Prostate gland (tissue), 2 donors: ENCODE measurements around the gene IL1RAPL1. TPM values are rescaled to one million over a fixed set of nuclear protein-coding genes. Genes with fewer than 3 reads are reported as not detected.
"Not testable (repeated sequence)": the region's sequence is repeated elsewhere in the genome, so short reads cannot be mapped to it uniquely, and the experiment has no call there.

Experiments
- DNase-seq: peaks from one replicate; pipeline ENCODE4 v3.0.0-alpha.2; 2019; ENCODE audit warnings: low spot score
- H3K27ac ChIP-seq, 2 donors: fragments of 200-600 bp; sonication (generic); 2 replicates each; pipeline ENCODE4 v1.5.1; 2017 to 2019
- H3K27me3 ChIP-seq: fragments of 200-600 bp; sonication (generic); replicated peaks from 2 replicates; pipeline ENCODE4 v1.5.1; 2019; ENCODE audit not compliant: insufficient read depth
- H3K36me3 ChIP-seq, 2 donors: fragments of 200-600 bp; sonication (generic); 1 replicate in 1 of 2; 2 replicates in 1 of 2; pipeline versions ENCODE4 v1.5.1 to v1.8.1; 2017 to 2019
- H3K4me1 ChIP-seq: fragments of 200-600 bp; sonication (generic); replicated peaks from 2 replicates; pipeline ENCODE4 v1.5.1; 2019
- H3K4me3 ChIP-seq, 2 donors: fragments of 200-600 bp; sonication (generic); 2 replicates each; pipeline ENCODE4 v1.5.1; 2017 to 2019
- H3K9me3 ChIP-seq: fragments of 200-600 bp; sonication (generic); 2 replicates; pipeline ENCODE4 v1.5.1; 2017
- POLR2A ChIP-seq: fragments of 450-650 bp; IDR thresholded peaks from one replicate; pipeline ENCODE4 v1.6.1; 2016; ENCODE audit warnings: antibody characterized with exemption, mild to moderate bottlenecking
- POLR2AphosphoS5 ChIP-seq: sonication (generic); formaldehyde crosslinking; IDR thresholded peaks from one replicate; pipeline ENCODE4 v1.6.1; 2017; ENCODE audit warnings: antibody characterized with exemption
- WGBS: methylation state at CpG from one replicate; pipeline ENCODE4 v1.1.5; 2018; 5-methylcytosine and 5-hydroxymethylcytosine counted together
- intact Hi-C: fragments of 100-400 bp; cut with DNase I; formaldehyde crosslinking; loops from one replicate; pipeline ENCODE4 v1.14.2; 2022
- total RNA-seq, 2 donors: library from RNA; depleted of rRNA; stranded (reverse); fragments of >200 nt; gene quantifications; one replicate each; pipeline ENCODE4 v1.1.0, GENCODE V29; 2016
- TF ChIP-seq, protein P1 (sequence below), 4 experiments: fragments of 200-600 bp in 2 of 4; fragments of 450-650 bp in 2 of 4; sonication (generic) in 2 of 4; IDR thresholded peaks; 1 replicate in 3 of 4; 2 replicates in 1 of 4; pipeline ENCODE4 v1.5.1; 2016 to 2019; ENCODE audit warnings: antibody characterized with exemption in 4 of 4, mild to moderate bottlenecking in 2 of 4, moderate library complexity in 2 of 4

Gene IL1RAPL1
- total RNA-seq, 2 donors from 2014 or later, result 0.23 TPM

DNA sequence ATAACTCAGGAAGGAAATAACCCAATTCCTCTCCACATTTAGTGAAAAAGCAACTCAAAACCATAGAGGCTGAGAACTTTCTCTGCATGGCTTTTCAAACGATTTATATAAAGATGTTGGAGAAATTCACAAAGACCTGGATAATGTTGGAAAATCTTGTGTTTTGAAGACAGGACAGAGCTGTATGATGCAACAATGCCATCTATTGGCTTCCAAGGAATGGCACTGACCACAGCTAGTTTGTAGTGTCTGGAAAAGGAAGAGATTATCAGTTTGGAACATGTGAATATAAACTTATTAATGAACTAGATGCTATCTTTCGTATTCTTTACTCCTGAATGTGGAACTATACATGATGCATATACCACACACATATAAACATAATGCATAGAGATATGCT, 503.6 kb downstream of the IL1RAPL1 start:
- TF ChIP-seq, protein P1, sequence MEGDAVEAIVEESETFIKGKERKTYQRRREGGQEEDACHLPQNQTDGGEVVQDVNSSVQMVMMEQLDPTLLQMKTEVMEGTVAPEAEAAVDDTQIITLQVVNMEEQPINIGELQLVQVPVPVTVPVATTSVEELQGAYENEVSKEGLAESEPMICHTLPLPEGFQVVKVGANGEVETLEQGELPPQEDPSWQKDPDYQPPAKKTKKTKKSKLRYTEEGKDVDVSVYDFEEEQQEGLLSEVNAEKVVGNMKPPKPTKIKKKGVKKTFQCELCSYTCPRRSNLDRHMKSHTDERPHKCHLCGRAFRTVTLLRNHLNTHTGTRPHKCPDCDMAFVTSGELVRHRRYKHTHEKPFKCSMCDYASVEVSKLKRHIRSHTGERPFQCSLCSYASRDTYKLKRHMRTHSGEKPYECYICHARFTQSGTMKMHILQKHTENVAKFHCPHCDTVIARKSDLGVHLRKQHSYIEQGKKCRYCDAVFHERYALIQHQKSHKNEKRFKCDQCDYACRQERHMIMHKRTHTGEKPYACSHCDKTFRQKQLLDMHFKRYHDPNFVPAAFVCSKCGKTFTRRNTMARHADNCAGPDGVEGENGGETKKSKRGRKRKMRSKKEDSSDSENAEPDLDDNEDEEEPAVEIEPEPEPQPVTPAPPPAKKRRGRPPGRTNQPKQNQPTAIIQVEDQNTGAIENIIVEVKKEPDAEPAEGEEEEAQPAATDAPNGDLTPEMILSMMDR (IDR thresholded peaks at IDR 0.05), result no peak
- TF ChIP-seq POLR2AphosphoS5 (no peak), POLR2A (no peak)
- 36% methylated on average over 2 of the region's 2 CpGs for WGBS
- intact Hi-C loops, result no loop called here
- no peak overlapping the region for H3K27ac ChIP-seq
- no peaks in the 10 kb centered on the region for H3K27me3 ChIP-seq
- H3K36me3 ChIP-seq, result no peaks in the 10 kb centered on the region
- no peaks in the 10 kb centered on the region for H3K9me3 ChIP-seq
- DNase-seq, result no peak
- no peak overlapping the region for H3K4me3 ChIP-seq
- no peaks in the 10 kb centered on the region for H3K4me1 ChIP-seq

GRCh38 chrX:29107231-29107630, 520.0 kb downstream of the IL1RAPL1 start:
- Histone ChIP-seq H3K27ac (no peak overlapping the region), H3K27me3 (no peaks in the 10 kb centered on the region), H3K36me3 (no peaks in the 10 kb centered on the region), H3K9me3 (no peaks in the 10 kb centered on the region), H3K4me1 (no peaks in the 10 kb centered on the region), H3K4me3 (no peak overlapping the region)
- WGBS, result 19% methylated on average over 1 of the region's 1 CpG
- intact Hi-C loops, result no loop called here
- DNase-seq, result no peak
- TF ChIP-seq, protein P1 (IDR thresholded peaks at IDR 0.05), result no peak
- TF ChIP-seq POLR2AphosphoS5 (no peak), POLR2A (no peak)

- H3K4me1 ChIP-seq, result no peaks in the 10 kb centered on the region
- no peaks in the 10 kb centered on the region for H3K27me3 ChIP-seq
- no peak overlapping the region for H3K27ac ChIP-seq
- WGBS, result 40% methylated on average over 3 of the region's 3 CpGs
- no peaks in the 10 kb centered on the region for H3K36me3 ChIP-seq
- intact Hi-C loops, result no loop called here
- H3K9me3 ChIP-seq, result no peaks in the 10 kb centered on the region
- no peak for TF ChIP-seq POLR2AphosphoS5
- TF ChIP-seq, protein P1 (IDR thresholded peaks at IDR 0.05), result no peak
- no peak for TF ChIP-seq POLR2A
- H3K4me3 ChIP-seq, result no peak overlapping the region
- no peak for DNase-seq
These were observed 522.8 kb downstream of the IL1RAPL1 start for GRCh38 chrX:29110041-29110440.

DNA sequence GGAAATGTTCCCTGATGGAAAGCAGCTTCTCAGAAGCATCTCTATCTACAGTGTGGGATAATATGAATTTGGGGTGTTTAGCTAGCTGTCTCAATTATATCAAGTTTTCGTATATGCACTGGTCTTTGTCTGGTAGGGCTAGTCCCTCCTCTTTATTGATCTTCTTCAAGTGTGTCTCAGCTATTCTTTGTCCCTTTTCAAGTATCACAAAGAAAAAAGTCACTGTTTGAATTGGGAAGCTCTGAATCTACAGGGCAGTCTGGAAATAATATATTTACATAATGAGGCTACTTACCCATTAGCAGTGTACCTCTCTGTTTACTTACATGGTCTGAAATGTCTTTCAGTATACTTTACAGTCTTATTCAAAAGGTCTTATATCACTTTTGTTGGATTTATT, 526.0 kb downstream of the IL1RAPL1 start:
- Histone ChIP-seq H3K36me3 (no peaks in the 10 kb centered on the region), H3K4me1 (no peaks in the 10 kb centered on the region), H3K27ac (no peak overlapping the region), H3K4me3 (no peak overlapping the region), H3K9me3 (no peaks in the 10 kb centered on the region), H3K27me3 (no peaks in the 10 kb centered on the region)
- TF ChIP-seq, protein P1 (IDR thresholded peaks at IDR 0.05), result no peak
- TF ChIP-seq POLR2A, result no peak
- no peak for TF ChIP-seq POLR2AphosphoS5
- intact Hi-C loops, result no loop called here
- no peak for DNase-seq
- WGBS, result 33% methylated on average over 1 of the region's 1 CpG

DNA sequence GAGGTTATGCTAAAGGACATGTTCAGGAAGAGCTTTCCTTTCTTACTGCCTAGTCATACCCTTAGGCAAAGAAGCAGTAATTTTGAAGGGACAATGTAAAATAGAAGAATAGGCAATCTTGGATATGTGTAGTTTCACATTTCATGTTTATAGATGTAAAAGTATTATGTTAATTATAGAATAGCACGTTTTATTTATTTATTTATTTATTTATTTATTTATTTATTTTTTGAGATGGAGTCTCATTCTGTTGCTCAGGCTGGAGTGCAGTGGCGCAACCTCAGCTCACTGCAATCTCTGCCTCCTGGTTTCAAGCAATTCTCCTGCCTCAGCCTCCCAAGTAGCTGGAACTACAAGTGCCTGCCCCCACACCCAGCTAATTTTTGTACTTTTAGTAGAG, 535.6 kb downstream of the IL1RAPL1 start:
- intact Hi-C loops, DNase-seq, H3K27me3 ChIP-seq, H3K9me3 ChIP-seq, H3K4me3 ChIP-seq, H3K36me3 ChIP-seq, H3K27ac ChIP-seq, H3K4me1 ChIP-seq: not testable (repeated sequence)
- 62% methylated on average over 2 of the region's 2 CpGs for WGBS
